Measurements from ENCODE around the gene P2RY1.
"Not testable (repeated sequence)": the region's sequence is repeated elsewhere in the genome, so short reads cannot be mapped to it uniquely, and the experiment has no call there.

The P2RY1 gene

GRCh38 chr3:152865668-152866245 is 30.8 kb downstream of the P2RY1 start:
- H3K27me3 ChIP-seq = no peaks in the 10 kb centered on the region
- no peak overlapping the region for H3K27ac ChIP-seq
- H3K36me3 ChIP-seq = no peaks in the 10 kb centered on the region
- no peaks in the 10 kb centered on the region for H3K9me3 ChIP-seq
- no peak overlapping the region for H3K4me3 ChIP-seq (ENCODE audit: low read depth in 1 of 2, low read length in 1 of 2)
- TF ChIP-seq CTCF (IDR thresholded peaks at IDR 0.05) = no peak
- H3K4me1 ChIP-seq (ENCODE audit: control insufficient read depth in 1 of 2, insufficient read depth in 1 of 2, low read depth in 1 of 2, low read length in 1 of 2) = no peaks in the 10 kb centered on the region

DNA sequence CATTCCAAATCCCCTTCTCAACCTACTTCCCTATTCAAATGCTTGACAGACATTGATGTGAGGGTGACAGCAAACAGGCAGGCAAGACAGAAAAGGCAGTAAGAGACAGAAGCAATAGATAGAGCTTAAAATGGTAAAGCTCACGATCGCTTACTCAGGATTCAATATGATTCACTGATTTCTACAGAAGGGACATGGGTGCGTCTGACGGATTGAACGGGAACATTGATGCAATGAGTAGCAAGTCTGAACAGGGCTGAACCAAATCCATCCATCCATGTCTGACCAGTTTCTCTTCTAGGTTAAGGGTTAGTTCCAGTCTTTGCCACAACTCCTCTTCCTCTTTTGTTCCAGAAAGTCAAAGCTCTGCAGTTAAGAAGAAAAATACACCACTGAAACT is 35.1 kb downstream of the P2RY1 start:
- Histone ChIP-seq H3K27ac (no peak overlapping the region), H3K36me3 (no peaks in the 10 kb centered on the region), H3K27me3 (no peaks in the 10 kb centered on the region)

DNA sequence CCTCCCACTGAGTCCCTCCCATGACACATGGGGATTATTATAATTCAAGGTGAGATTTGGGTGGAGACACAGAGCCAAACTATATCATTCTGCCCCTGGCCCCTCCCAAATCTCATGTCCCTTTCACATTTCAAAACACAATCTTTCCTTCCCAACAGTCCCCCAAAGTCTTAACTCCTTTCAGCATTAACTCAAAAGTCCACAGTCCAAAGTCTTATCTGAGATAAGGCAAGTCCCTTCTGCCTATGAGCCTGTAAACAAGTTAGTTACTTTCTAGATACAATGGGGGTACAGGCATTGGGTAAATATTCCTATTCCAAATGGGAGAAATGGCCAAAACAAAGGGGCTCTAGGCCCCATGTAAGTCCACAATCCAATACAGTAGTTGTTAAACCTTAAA is 38.4 kb downstream of the P2RY1 start:
- not testable (repeated sequence) for H3K9me3 ChIP-seq; H3K27ac ChIP-seq; H3K4me1 ChIP-seq (ENCODE audit: control insufficient read depth in 1 of 2, insufficient read depth in 1 of 2, low read depth in 1 of 2, low read length in 1 of 2); H3K36me3 ChIP-seq; H3K4me3 ChIP-seq (ENCODE audit: low read depth in 1 of 2, low read length in 1 of 2); H3K27me3 ChIP-seq

More for the DNA sequence above, 35.1 kb downstream of the P2RY1 start:
- H3K4me1 ChIP-seq (ENCODE audit: control insufficient read depth in 1 of 2, insufficient read depth in 1 of 2, low read depth in 1 of 2, low read length in 1 of 2) = no peaks in the 10 kb centered on the region
- no peak overlapping the region for H3K4me3 ChIP-seq (ENCODE audit: low read depth in 1 of 2, low read length in 1 of 2)
- TF ChIP-seq CTCF (IDR thresholded peaks at IDR 0.05) = no peak
- no peaks in the 10 kb centered on the region for H3K9me3 ChIP-seq

- no peak overlapping the region for H3K27ac ChIP-seq
- no peak overlapping the region for H3K4me3 ChIP-seq (ENCODE audit: low read depth in 1 of 2, low read length in 1 of 2)
- no peaks in the 10 kb centered on the region for H3K27me3 ChIP-seq
- H3K9me3 ChIP-seq = no peaks in the 10 kb centered on the region
- TF ChIP-seq CTCF (IDR thresholded peaks at IDR 0.05) = no peak
- no peaks in the 10 kb centered on the region for H3K4me1 ChIP-seq (ENCODE audit: control insufficient read depth in 1 of 2, insufficient read depth in 1 of 2, low read depth in 1 of 2, low read length in 1 of 2)
- no peaks in the 10 kb centered on the region for H3K36me3 ChIP-seq
Measured at GRCh38 chr3:152874896-152875749, 40.2 kb downstream of the P2RY1 start.

DNA sequence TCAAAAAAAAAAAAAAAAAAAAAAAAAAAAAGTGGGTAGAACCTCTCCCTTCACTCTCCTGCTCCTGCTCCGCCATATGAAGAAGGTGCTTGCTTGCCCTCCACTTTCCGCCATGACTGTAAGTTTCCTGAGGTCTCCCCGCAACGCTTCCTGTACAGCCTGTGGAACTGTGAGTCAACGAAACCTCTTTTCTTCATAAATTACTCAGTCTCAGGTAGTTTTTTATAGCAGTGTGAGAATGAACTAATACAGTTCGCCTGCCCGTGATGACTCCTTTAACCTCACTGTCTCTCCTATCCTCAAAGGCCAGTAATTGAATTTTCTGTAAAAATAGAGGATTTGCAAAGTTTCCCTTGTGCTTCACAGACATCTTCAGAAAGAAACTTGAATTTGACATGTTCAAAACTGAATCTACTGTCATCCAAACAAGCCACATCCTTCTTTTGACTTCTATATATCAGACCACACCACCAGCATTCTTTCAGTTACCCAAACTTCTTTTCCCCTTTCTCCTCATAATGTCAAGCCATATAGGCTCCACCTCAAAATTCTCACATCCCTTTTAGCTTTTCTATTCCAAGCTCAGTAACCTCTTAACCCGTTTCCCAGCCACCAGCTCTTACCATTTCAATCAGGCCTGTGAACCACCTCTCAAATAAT is 44.3 kb downstream of the P2RY1 start:
- Histone ChIP-seq H3K4me1 (ENCODE audit: control insufficient read depth in 1 of 2, insufficient read depth in 1 of 2, low read depth in 1 of 2, low read length in 1 of 2) (no peaks in the 10 kb centered on the region), H3K4me3 (ENCODE audit: low read depth in 1 of 2, low read length in 1 of 2) (no peak overlapping the region), H3K9me3 (no peaks in the 10 kb centered on the region), H3K27me3 (no peaks in the 10 kb centered on the region), H3K27ac (no peak overlapping the region), H3K36me3 (no peaks in the 10 kb centered on the region)
- no peak for TF ChIP-seq CTCF (IDR thresholded peaks at IDR 0.05)

GRCh38 chr3:152879790-152880174 is 44.9 kb downstream of the P2RY1 start:
- H3K9me3 ChIP-seq = no peaks in the 10 kb centered on the region
- no peak overlapping the region for H3K27ac ChIP-seq
- no peak overlapping the region for H3K4me3 ChIP-seq (ENCODE audit: low read depth in 1 of 2, low read length in 1 of 2)
- no peaks in the 10 kb centered on the region for H3K4me1 ChIP-seq (ENCODE audit: control insufficient read depth in 1 of 2, insufficient read depth in 1 of 2, low read depth in 1 of 2, low read length in 1 of 2)
- H3K27me3 ChIP-seq = no peaks in the 10 kb centered on the region
- no peaks in the 10 kb centered on the region for H3K36me3 ChIP-seq
- no peak for TF ChIP-seq CTCF (IDR thresholded peaks at IDR 0.05)

Measured in neutrophil (primary cell).